SU-DHL-6 (cell line): ENCODE data around the gene FMNL1.

ENCODE experiments used
- H2AFZ ChIP-seq: fragments of 200-600 bp; sonication (generic); 2 replicates; pipeline ENCODE4 v1.6.1; 2014; ENCODE audit warnings: low read depth, mild to moderate bottlenecking, moderate library complexity, mixed read lengths, antibody characterized with exemption, low read length; ENCODE audit not compliant: severe bottlenecking
- H3F3A ChIP-seq: fragments of 200-600 bp; shearing (Covaris generic); 2 replicates; pipeline ENCODE4 v1.6.0; 2016; ENCODE audit warnings: antibody characterized with exemption, mild to moderate bottlenecking; ENCODE audit not compliant: insufficient read depth
- H3K27ac ChIP-seq: fragments of 200-600 bp; sonication (generic); 2 replicates; pipeline ENCODE4 v1.5.1; 2016; ENCODE audit warnings: low read depth, mild to moderate bottlenecking, low read length, moderate library complexity, mixed read lengths
- H3K27me3 ChIP-seq: fragments of 200-600 bp; sonication (generic), shearing (Covaris generic); 2 replicates; pipeline ENCODE4 v1.6.0; 2014; ENCODE audit warnings: mild to moderate bottlenecking, low read length
- H3K36me3 ChIP-seq: fragments of 200-600 bp; sonication (generic); 2 replicates; pipeline ENCODE4 v1.6.1; 2014; ENCODE audit warnings: mild to moderate bottlenecking, low read length, mixed read lengths
- H3K4me2 ChIP-seq: fragments of 300-600, 200-600 bp; shearing (Covaris generic), sonication (generic); 2 replicates; pipeline ENCODE4 v1.6.0; 2014; ENCODE audit warnings: low read length, low read depth, mild to moderate bottlenecking; ENCODE audit not compliant: poor library complexity, severe bottlenecking
- H3K4me3 ChIP-seq: fragments of 200-600 bp; sonication (generic); 2 replicates; pipeline ENCODE4 v1.5.1; 2014; ENCODE audit warnings: antibody characterized with exemption, low read length, mild to moderate bottlenecking, mixed read lengths; ENCODE audit not compliant: insufficient read depth, poor library complexity, severe bottlenecking
- H3K79me2 ChIP-seq: fragments of 200-600 bp; sonication (generic); 2 replicates; pipeline ENCODE4 v1.6.1; 2014; ENCODE audit warnings: mild to moderate bottlenecking, low read length, moderate library complexity; ENCODE audit not compliant: insufficient read depth
- H3K9ac ChIP-seq: fragments of 200-600 bp; sonication (generic); 2 replicates; pipeline ENCODE4 v1.7.0; 2014; ENCODE audit warnings: mild to moderate bottlenecking, low read length
- H3K9me2 ChIP-seq: fragments of 200-600 bp; sonication (generic); replicated peaks from 2 replicates; pipeline ENCODE4 v1.6.1; 2014; ENCODE audit warnings: low read length; ENCODE audit not compliant: insufficient read depth
- H3K9me3 ChIP-seq: fragments of 200-600 bp; sonication (generic); 2 replicates; pipeline ENCODE4 v1.6.1; 2014; ENCODE audit warnings: low read length, mixed read lengths; ENCODE audit not compliant: insufficient read depth
- H4K20me1 ChIP-seq: fragments of 200-600 bp; sonication (generic); 2 replicates; pipeline ENCODE4 v1.6.1; 2014; ENCODE audit warnings: low read depth, mild to moderate bottlenecking, antibody characterized with exemption, low read length, moderate library complexity, mixed read lengths
- EZH2phosphoT487 ChIP-seq: fragments of 200-600 bp; sonication (generic), shearing (Covaris generic); conservative IDR thresholded peaks from 2 replicates; pipeline ENCODE4 v1.6.1; 2018; ENCODE audit warnings: mild to moderate bottlenecking, antibody characterized with exemption, low read length, moderate library complexity, mixed read lengths
- TF ChIP-seq, protein P1 (sequence below): fragments of 200-600 bp; sonication (generic); IDR thresholded peaks from one replicate; pipeline ENCODE4 v1.5.1; 2017; ENCODE audit warnings: antibody characterized with exemption, mild to moderate bottlenecking, low read length, moderate library complexity; ENCODE audit not compliant: insufficient read depth, poor library complexity, severe bottlenecking

FMNL1 gene, protein sequence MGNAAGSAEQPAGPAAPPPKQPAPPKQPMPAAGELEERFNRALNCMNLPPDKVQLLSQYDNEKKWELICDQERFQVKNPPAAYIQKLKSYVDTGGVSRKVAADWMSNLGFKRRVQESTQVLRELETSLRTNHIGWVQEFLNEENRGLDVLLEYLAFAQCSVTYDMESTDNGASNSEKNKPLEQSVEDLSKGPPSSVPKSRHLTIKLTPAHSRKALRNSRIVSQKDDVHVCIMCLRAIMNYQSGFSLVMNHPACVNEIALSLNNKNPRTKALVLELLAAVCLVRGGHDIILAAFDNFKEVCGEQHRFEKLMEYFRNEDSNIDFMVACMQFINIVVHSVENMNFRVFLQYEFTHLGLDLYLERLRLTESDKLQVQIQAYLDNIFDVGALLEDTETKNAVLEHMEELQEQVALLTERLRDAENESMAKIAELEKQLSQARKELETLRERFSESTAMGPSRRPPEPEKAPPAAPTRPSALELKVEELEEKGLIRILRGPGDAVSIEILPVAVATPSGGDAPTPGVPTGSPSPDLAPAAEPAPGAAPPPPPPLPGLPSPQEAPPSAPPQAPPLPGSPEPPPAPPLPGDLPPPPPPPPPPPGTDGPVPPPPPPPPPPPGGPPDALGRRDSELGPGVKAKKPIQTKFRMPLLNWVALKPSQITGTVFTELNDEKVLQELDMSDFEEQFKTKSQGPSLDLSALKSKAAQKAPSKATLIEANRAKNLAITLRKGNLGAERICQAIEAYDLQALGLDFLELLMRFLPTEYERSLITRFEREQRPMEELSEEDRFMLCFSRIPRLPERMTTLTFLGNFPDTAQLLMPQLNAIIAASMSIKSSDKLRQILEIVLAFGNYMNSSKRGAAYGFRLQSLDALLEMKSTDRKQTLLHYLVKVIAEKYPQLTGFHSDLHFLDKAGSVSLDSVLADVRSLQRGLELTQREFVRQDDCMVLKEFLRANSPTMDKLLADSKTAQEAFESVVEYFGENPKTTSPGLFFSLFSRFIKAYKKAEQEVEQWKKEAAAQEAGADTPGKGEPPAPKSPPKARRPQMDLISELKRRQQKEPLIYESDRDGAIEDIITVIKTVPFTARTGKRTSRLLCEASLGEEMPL

DNA sequence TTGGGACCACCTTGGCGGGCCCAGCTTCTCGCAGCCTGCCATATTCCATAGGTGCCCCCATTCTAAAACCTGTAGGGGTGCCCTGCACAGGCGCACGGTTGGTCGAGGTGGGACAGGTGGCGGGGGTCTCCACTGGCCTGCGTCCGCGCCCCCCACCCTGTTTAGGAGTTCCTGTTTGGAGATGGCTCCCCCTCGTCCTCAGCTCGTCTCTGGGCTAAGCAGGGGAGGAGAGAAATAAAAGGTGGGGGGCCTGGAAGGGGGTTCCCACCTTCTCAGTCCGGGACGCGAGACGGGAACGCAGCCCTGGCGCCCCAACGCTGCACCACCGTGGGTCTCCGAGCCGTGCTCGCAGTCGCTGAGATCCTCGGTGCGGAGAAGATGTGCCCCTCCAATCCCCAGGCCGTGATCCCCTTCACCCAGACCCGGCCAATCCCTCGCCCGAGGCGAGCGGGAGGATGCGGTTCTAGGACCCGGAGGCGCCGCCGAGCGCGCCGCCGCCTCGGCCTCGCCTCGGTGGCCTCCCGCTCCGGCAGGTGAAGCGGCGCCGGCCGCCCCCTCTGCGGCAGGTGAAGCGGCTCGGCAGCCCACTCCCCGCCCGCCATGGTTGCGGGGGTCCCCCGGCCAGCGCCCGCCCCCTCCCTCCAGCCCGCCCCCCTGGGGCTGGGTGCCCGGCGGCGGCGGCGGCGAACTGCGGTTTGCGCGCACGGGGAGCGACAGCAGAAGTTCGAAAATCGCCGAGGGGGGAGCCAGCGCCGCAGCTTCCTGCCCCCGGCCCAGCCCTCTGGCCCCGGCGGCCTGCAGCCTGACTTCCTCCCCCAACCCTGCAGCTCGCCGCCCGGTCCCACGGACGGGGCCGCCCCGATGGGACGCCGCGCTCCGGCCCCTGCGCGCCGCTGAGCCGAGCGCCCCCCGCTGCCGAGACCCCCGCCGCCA is at the start of gene FMNL1:
TSS of gene FMNL1 (plus strand) at position 805 of the 933 bp plus-strand sequence. CDS start 240 bp downstream, outside the sequence.
- H3K27ac ChIP-seq: peak within 1 kb of the TSS; percentile 99
- H3K79me2 ChIP-seq: peaks cover 44% of the 10 kb centered on the region
- peaks cover 55% of the 10 kb centered on the region for H3F3A ChIP-seq
- H3K4me3 ChIP-seq: peak within 1 kb of the TSS; percentile 85
- H3K4me2 ChIP-seq: peak within 1 kb of the TSS; percentile 92
- H3K9me2 ChIP-seq: no peaks in the 10 kb centered on the region
- 0 out of 2 replicates have a peak, but pooled peaks cover 5% of the 10 kb centered on the region for H3K36me3 ChIP-seq
- H3K9me3 ChIP-seq: no peaks in the 10 kb centered on the region
- no peak within 1 kb of the TSS for H2AFZ ChIP-seq
- no peaks in the 10 kb centered on the region for H3K27me3 ChIP-seq
- no peaks in the 10 kb centered on the region for H4K20me1 ChIP-seq
- TF ChIP-seq, protein P1, sequence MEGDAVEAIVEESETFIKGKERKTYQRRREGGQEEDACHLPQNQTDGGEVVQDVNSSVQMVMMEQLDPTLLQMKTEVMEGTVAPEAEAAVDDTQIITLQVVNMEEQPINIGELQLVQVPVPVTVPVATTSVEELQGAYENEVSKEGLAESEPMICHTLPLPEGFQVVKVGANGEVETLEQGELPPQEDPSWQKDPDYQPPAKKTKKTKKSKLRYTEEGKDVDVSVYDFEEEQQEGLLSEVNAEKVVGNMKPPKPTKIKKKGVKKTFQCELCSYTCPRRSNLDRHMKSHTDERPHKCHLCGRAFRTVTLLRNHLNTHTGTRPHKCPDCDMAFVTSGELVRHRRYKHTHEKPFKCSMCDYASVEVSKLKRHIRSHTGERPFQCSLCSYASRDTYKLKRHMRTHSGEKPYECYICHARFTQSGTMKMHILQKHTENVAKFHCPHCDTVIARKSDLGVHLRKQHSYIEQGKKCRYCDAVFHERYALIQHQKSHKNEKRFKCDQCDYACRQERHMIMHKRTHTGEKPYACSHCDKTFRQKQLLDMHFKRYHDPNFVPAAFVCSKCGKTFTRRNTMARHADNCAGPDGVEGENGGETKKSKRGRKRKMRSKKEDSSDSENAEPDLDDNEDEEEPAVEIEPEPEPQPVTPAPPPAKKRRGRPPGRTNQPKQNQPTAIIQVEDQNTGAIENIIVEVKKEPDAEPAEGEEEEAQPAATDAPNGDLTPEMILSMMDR: no peak
- no peak for TF ChIP-seq EZH2phosphoT487
- H3K9ac ChIP-seq: peak within 1 kb of the TSS; percentile 98

DNA sequence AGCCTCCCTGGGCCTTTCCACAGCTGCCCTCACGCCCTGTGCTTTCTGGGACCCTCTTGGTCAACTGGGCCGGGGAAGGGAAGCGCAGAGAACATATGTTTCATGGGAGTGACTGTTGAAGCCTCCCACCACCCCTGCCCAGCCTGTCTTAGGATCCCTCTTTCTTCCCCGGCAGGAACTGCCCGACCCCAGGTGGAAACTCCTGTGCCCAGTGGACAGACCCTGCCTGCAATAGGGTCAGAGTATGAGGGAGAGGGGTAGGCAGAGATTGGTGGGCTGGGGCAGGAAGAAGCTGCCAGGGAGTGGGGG is 49.5 kb upstream of the FMNL1 start:
- Histone ChIP-seq H3K9ac (no peak overlapping the region), H3K4me3 (no peak overlapping the region), H2AFZ (no peak overlapping the region), H3F3A (no peaks in the 10 kb centered on the region), H3K36me3 (no peaks in the 10 kb centered on the region), H3K4me2 (peak overlapping the region; percentile 43), H3K79me2 (no peaks in the 10 kb centered on the region), H3K27me3 (no peaks in the 10 kb centered on the region), H3K9me2 (no peaks in the 10 kb centered on the region), H3K9me3 (no peaks in the 10 kb centered on the region), H4K20me1 (no peaks in the 10 kb centered on the region), H3K27ac (no peak overlapping the region)
- TF ChIP-seq, protein P1: no peak
- no peak for TF ChIP-seq EZH2phosphoT487
